H1 (cell line): ENCODE data around the gene B3GAT1. TPM values are rescaled to one million over a fixed set of nuclear protein-coding genes. Genes with fewer than 3 reads are reported as not detected.
A peak's percentile ranks its signal among the peaks of the same experiment; 100 is the strongest.

Source experiments
- CTCF ChIA-PET: fragments of 300-600 bp; sonication (Branson Sonifier 250); formaldehyde crosslinking; loops from one replicate; lab custom pipeline; 2021; ENCODE audit not compliant: partially characterized antibody; lab: Charles Lee
- POLR2A ChIA-PET: fragments of 300-600 bp; sonication (Branson Sonifier 250); formaldehyde crosslinking; loops from one replicate; lab custom pipeline; 2021; ENCODE audit warnings: inconsistent platforms; ENCODE audit not compliant: partially characterized antibody; lab: Charles Lee
- DNase-seq, 2 experiments: peaks; one replicate each; pipeline versions ENCODE4 v3.0.0 to v3.0.0-alpha.2; 2010 to 2022; ENCODE audit warnings: low spot score in 2 of 2, low read depth in 1 of 2, mixed read lengths in 1 of 2
- FAIRE-seq: peaks from 2 replicates; lab custom pipeline; 2011; peaks lifted over from hg19 to GRCh38; lab: Jason Lieb, UNC
- H2AFZ ChIP-seq: 2 replicates; pipeline ENCODE4 v1.8.1; 2012; ENCODE audit warnings: low read length, inconsistent platforms
- H2AK5ac ChIP-seq: 2 replicates; pipeline ENCODE4 v1.6.1; 2013; ENCODE audit warnings: low read depth, low read length
- H2BK120ac ChIP-seq: replicated peaks from 2 replicates; pipeline ENCODE3; 2013; ENCODE audit warnings: low read depth, low read length, inconsistent platforms
- H2BK12ac ChIP-seq: 2 replicates; pipeline ENCODE4 v1.6.1; 2013; ENCODE audit warnings: low read depth, low read length
- H2BK15ac ChIP-seq: 2 replicates; pipeline ENCODE4 v1.6.1; 2013; ENCODE audit warnings: low read length
- H2BK20ac ChIP-seq: 2 replicates; pipeline ENCODE4 v1.6.1; 2013; ENCODE audit warnings: low read length
- H2BK5ac ChIP-seq: 2 replicates; pipeline ENCODE4 v1.6.1; 2013; ENCODE audit warnings: low read depth, low read length
- H3K14ac ChIP-seq: 2 replicates; pipeline ENCODE4 v1.6.1; 2013; ENCODE audit warnings: inconsistent platforms; ENCODE audit not compliant: insufficient read length
- H3K18ac ChIP-seq: 2 replicates; pipeline ENCODE4 v1.6.1; 2013; ENCODE audit warnings: low read length; ENCODE audit errors: extremely low read depth
- H3K23ac ChIP-seq: 2 replicates; pipeline ENCODE4 v1.6.1; 2013; ENCODE audit warnings: inconsistent platforms; ENCODE audit not compliant: insufficient read length
- H3K23me2 ChIP-seq: 2 replicates; pipeline ENCODE4 v1.6.1; 2013; ENCODE audit warnings: low read depth, low read length
- H3K27ac ChIP-seq: 2 replicates; pipeline ENCODE4 v1.6.1; 2011; ENCODE audit warnings: low read depth, low read length, inconsistent platforms
- H3K27me3 ChIP-seq, 4 experiments: replicated peaks in 1 of 4; 1 replicate in 1 of 4; 2 replicates in 3 of 4; pipeline versions ENCODE4 v1.6.1 to v1.8.1; 2011 to 2013; ENCODE audit warnings: low read length in 3 of 4, mild to moderate bottlenecking in 3 of 4, inconsistent platforms in 2 of 4, mixed read lengths in 2 of 4, moderate library complexity in 1 of 4; ENCODE audit not compliant: control insufficient read depth in 3 of 4, insufficient read depth in 3 of 4; ENCODE audit errors: extremely low read depth in 1 of 4
- H3K36me3 ChIP-seq, 4 experiments: 2 replicates each; pipeline versions ENCODE4 v1.6.1 to v1.8.1; 2011 to 2013; ENCODE audit warnings: mild to moderate bottlenecking in 4 of 4, low read length in 3 of 4, moderate library complexity in 2 of 4, control low read depth in 1 of 4, inconsistent platforms in 1 of 4; ENCODE audit not compliant: insufficient read depth in 4 of 4, control insufficient read depth in 2 of 4
- H3K4ac ChIP-seq: replicated peaks from 2 replicates; pipeline ENCODE3; 2013; ENCODE audit warnings: low read length, low read depth, mixed read lengths, inconsistent platforms; ENCODE audit not compliant: insufficient read length
- H3K4me1 ChIP-seq, 4 experiments: replicated peaks in 1 of 4; 1 replicate in 1 of 4; 2 replicates in 3 of 4; pipeline versions ENCODE4 v1.6.1 to v1.8.1; 2011 to 2013; ENCODE audit warnings: low read length in 3 of 4, inconsistent platforms in 2 of 4, mixed read lengths in 1 of 4; ENCODE audit not compliant: insufficient read depth in 4 of 4, control insufficient read depth in 3 of 4
- H3K4me2 ChIP-seq, 2 experiments: 2 replicates each; pipeline versions ENCODE4 v1.6.1 to v1.8.1; 2011 to 2013; ENCODE audit warnings: low read depth in 2 of 2, low read length in 2 of 2, control low read depth in 1 of 2, inconsistent platforms in 1 of 2, mild to moderate bottlenecking in 1 of 2; ENCODE audit not compliant: insufficient read depth in 1 of 2
- H3K4me3 ChIP-seq, 4 experiments: fragments of 200-600, 300-600 bp in 1 of 4; sonication (generic), shearing (Covaris generic), sonication (Bioruptor Twin) in 1 of 4; 2 replicates each; pipeline versions ENCODE4 v1.5.1 to v1.8.1; 2011 to 2016; ENCODE audit warnings: low read length in 4 of 4, low read depth in 3 of 4, control low read depth in 2 of 4, inconsistent platforms in 2 of 4, mild to moderate bottlenecking in 2 of 4, mixed read lengths in 1 of 4, moderate library complexity in 1 of 4; ENCODE audit not compliant: insufficient read depth in 2 of 4; ENCODE audit errors: extremely low read depth in 1 of 4
- H3K56ac ChIP-seq: replicated peaks from 2 replicates; pipeline ENCODE3; 2013; ENCODE audit warnings: low read depth, mild to moderate bottlenecking, mixed read lengths, low read length, inconsistent platforms; ENCODE audit not compliant: insufficient read length
- H3K79me1 ChIP-seq: 2 replicates; pipeline ENCODE4 v1.6.1; 2013; ENCODE audit warnings: low read depth, low read length, control low read depth
- H3K79me2 ChIP-seq, 2 experiments: 2 replicates each; pipeline versions ENCODE4 v1.6.1 to v1.8.1; 2012 to 2013; ENCODE audit warnings: low read length in 2 of 2, mild to moderate bottlenecking in 2 of 2, inconsistent platforms in 1 of 2; ENCODE audit not compliant: insufficient read depth in 2 of 2, control insufficient read depth in 1 of 2
- H3K9ac ChIP-seq, 4 experiments: replicated peaks in 1 of 4; 1 replicate in 1 of 4; 2 replicates in 3 of 4; pipeline versions ENCODE4 v1.6.1 to v1.8.1; 2011 to 2013; ENCODE audit warnings: low read depth in 3 of 4, low read length in 3 of 4, control low read depth in 2 of 4, mild to moderate bottlenecking in 2 of 4, moderate library complexity in 2 of 4, inconsistent platforms in 1 of 4; ENCODE audit errors: extremely low read depth in 1 of 4
- H3K9me3 ChIP-seq, 2 experiments: 2 replicates each; pipeline versions ENCODE4 v1.6.1 to v1.8.1; 2012 to 2013; ENCODE audit warnings: mild to moderate bottlenecking in 2 of 2, moderate library complexity in 2 of 2, control low read depth in 1 of 2, inconsistent platforms in 1 of 2, low read depth in 1 of 2, low read length in 1 of 2, mixed read lengths in 1 of 2; ENCODE audit not compliant: insufficient read depth in 2 of 2
- H4K20me1 ChIP-seq, 2 experiments: replicated peaks in 1 of 2; 2 replicates each; pipeline versions ENCODE3 to v1.8.1; 2011 to 2013; ENCODE audit warnings: inconsistent platforms in 2 of 2, low read length in 2 of 2, mild to moderate bottlenecking in 1 of 2; ENCODE audit not compliant: insufficient read depth in 2 of 2, control insufficient read depth in 1 of 2
- H4K5ac ChIP-seq: 2 replicates; pipeline ENCODE4 v1.6.1; 2013; ENCODE audit warnings: low read length, low read depth, mixed read lengths, inconsistent platforms; ENCODE audit not compliant: insufficient read length
- H4K8ac ChIP-seq: 2 replicates; pipeline ENCODE4 v1.8.0; 2013; ENCODE audit warnings: mild to moderate bottlenecking, moderate library complexity, low read length, inconsistent platforms; ENCODE audit not compliant: insufficient read depth; ENCODE audit errors: extremely low read depth
- H4K91ac ChIP-seq: replicated peaks from 2 replicates; pipeline ENCODE3; 2013; ENCODE audit warnings: low read length, mixed read lengths, inconsistent platforms; ENCODE audit not compliant: insufficient read length
- ZNF274 ChIP-seq: IDR thresholded peaks from 2 replicates; pipeline ENCODE4 v1.7.0; 2012; ENCODE audit warnings: low read length, borderline replicate concordance; ENCODE audit errors: extremely low read depth
- WGBS, 2 experiments: shearing (Covaris generic) in 1 of 2; methylation state at CpG; one replicate each; pipeline versions ENCODE4 v1.1.6 to v1.1.7; 2013 to 2015; ENCODE audit warnings: low lambda C conversion rate in 2 of 2, mixed read lengths in 2 of 2, inconsistent platforms in 1 of 2, low coverage in 1 of 2, missing lambda C conversion rate in 1 of 2; ENCODE audit not compliant: insufficient replicate concordance in 2 of 2, insufficient coverage in 1 of 2, insufficient read length in 1 of 2; ENCODE audit errors: extremely low coverage in 1 of 2, missing lambda C conversion rate in 1 of 2; 5-methylcytosine and 5-hydroxymethylcytosine counted together
- polyA plus RNA-seq, 7 experiments: library from polyadenylated mRNA; depleted of rRNA in 3 of 7; stranded (reverse) in 5 of 7; unstranded in 2 of 7; fragments of >200 nt in 5 of 7; fragments of 200-250 nt in 2 of 7; gene quantifications; 1 replicate in 5 of 7; 2 replicates in 1 of 7; 4 replicates in 1 of 7; pipeline versions ENCODE4 v1.2.1 to v1.2.3, GENCODE V29; 2011 to 2013; ENCODE audit warnings: missing spikeins in 2 of 7, mixed read lengths in 2 of 7
- total RNA-seq: library from RNA; stranded (reverse); fragmentation: NEBNext Ultra II Directional; extraction: Animal tissue kit (Norgen Biotek cat#: 25700); gene quantifications from 2 replicates; pipeline ENCODE4 v1.2.1, GENCODE V29; 2021
- TF ChIP-seq, protein P1 (sequence below): IDR thresholded peaks from 2 replicates; pipeline ENCODE4 v1.6.1; 2012; ENCODE audit warnings: low read length, inconsistent platforms
- TF ChIP-seq, protein P2 (sequence below): IDR thresholded peaks from 2 replicates; pipeline ENCODE4 v1.6.1; 2011; ENCODE audit warnings: low read depth, mild to moderate bottlenecking, low read length; ENCODE audit not compliant: insufficient read depth

Gene B3GAT1
- total and polyA plus RNA-seq, 2 of the 8 experiments (the other 6 are each of a cell fraction or from before 2014, with no cell fraction given), result 19.7 to 32.4 TPM

DNA sequence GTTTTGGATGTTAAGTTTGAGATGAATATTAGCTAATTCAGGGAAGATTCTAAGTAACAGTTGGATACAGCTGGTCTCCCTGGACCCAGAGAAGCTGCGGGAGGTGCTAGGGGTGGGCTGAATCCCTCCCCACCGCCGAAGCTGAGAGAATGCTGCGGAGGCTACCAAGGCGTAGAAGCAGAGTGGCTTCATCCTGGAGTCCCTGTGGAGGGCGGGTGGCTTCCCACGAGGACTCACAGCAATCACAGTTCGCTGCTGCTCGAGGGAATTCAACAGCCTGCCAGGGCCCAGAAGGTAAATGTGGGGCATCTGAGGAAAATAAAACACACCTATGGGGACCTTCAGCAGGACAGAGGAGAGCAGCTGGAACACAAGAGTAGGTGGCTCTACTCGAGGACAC, 11.1 kb upstream of the B3GAT1 start:
- Histone ChIP-seq H3K4ac (no peak overlapping the region), H3K9me3 (no peaks in the 10 kb centered on the region), H2BK12ac (0 out of 2 replicates have a peak overlapping the region, but pooled peaks have one; percentile 23), H2BK15ac (no peak overlapping the region), H2AFZ (no peak overlapping the region), H3K23ac (no peak overlapping the region), H4K91ac (no peak overlapping the region), H3K4me2 (no peak overlapping the region), H2BK5ac (no peak overlapping the region), H2BK20ac (0 out of 2 replicates have a peak overlapping the region, but pooled peaks have one; percentile 10), H3K4me3 (no peak overlapping the region), H3K18ac (no peak overlapping the region), H3K27me3 (no peaks in the 10 kb centered on the region), H3K79me2 (no peaks in the 10 kb centered on the region), H2AK5ac (no peak overlapping the region), H3K56ac (no peak overlapping the region), H3K23me2 (no peaks in the 10 kb centered on the region), H3K27ac (no peak overlapping the region), H2BK120ac (no peak overlapping the region), H4K8ac (no peak overlapping the region), H3K79me1 (no peaks in the 10 kb centered on the region), H3K36me3 (no peaks in the 10 kb centered on the region), H4K20me1 (peaks cover 2 to 3% of the 10 kb centered on the region in 2 experiments), H3K9ac (no peak overlapping the region), H3K4me1 (peaks cover 3 to 10% (median 6%) of the 10 kb centered on the region in 4 experiments; a peak in 6 of 7 replicates), H4K5ac (no peak overlapping the region), H3K14ac (no peak overlapping the region)
- FAIRE-seq, result no peak
- TF ChIP-seq, protein P1, sequence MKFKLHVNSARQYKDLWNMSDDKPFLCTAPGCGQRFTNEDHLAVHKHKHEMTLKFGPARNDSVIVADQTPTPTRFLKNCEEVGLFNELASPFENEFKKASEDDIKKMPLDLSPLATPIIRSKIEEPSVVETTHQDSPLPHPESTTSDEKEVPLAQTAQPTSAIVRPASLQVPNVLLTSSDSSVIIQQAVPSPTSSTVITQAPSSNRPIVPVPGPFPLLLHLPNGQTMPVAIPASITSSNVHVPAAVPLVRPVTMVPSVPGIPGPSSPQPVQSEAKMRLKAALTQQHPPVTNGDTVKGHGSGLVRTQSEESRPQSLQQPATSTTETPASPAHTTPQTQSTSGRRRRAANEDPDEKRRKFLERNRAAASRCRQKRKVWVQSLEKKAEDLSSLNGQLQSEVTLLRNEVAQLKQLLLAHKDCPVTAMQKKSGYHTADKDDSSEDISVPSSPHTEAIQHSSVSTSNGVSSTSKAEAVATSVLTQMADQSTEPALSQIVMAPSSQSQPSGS, result no peak
- no peak for TF ChIP-seq ZNF274
- TF ChIP-seq, protein P2, sequence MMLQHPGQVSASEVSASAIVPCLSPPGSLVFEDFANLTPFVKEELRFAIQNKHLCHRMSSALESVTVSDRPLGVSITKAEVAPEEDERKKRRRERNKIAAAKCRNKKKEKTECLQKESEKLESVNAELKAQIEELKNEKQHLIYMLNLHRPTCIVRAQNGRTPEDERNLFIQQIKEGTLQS, result no peak
- 97% methylated on average over 10 of the region's 10 CpGs; no CpG with 5 or more reads in 1 of the 2 experiments for WGBS, 2 experiments
- CTCF ChIA-PET, result interaction anchor here (1.1 to 1.4 kb wide), 2 partner anchors 10 to 13 kb away, joined by 4 read pairs; no protein-coding TSS in a partner anchor
- DNase-seq, result no peak
- POLR2A ChIA-PET, result no interaction called here
